Parathyroid adenoma (tissue), 2 donors: Measurements from ENCODE around the gene MAP3K3.

Experiments used
- H2AFZ ChIP-seq: fragments of 300-600 bp; sonication (generic); one replicate; pipeline ENCODE4 v1.7.0; 2017; ENCODE audit warnings: antibody characterized with exemption, mild to moderate bottlenecking
- H3K27ac ChIP-seq: fragments of 300-600 bp; sonication (generic); one replicate; pipeline ENCODE4 v1.7.0; 2017
- H3K27me3 ChIP-seq: fragments of 300-600 bp; sonication (generic); one replicate; pipeline ENCODE4 v1.7.0; 2017; ENCODE audit warnings: low read length; ENCODE audit not compliant: control insufficient read depth, insufficient read depth
- H3K36me3 ChIP-seq: fragments of 300-600 bp; sonication (generic); one replicate; pipeline ENCODE4 v1.7.0; 2017; ENCODE audit warnings: low read length; ENCODE audit not compliant: control insufficient read depth, insufficient read depth
- H3K4me1 ChIP-seq: fragments of 300-600 bp; sonication (generic); one replicate; pipeline ENCODE4 v1.7.0; 2017; ENCODE audit warnings: control low read depth
- H3K4me2 ChIP-seq: fragments of 300-600 bp; sonication (generic); one replicate; pipeline ENCODE4 v1.7.0; 2017; ENCODE audit warnings: low read length
- H3K4me3 ChIP-seq: fragments of 300-600 bp; sonication (generic); one replicate; pipeline ENCODE4 v1.7.0; 2017; ENCODE audit warnings: low read depth, low read length
- H3K79me2 ChIP-seq: fragments of 300-600 bp; sonication (generic); one replicate; pipeline ENCODE4 v1.7.0; 2017; ENCODE audit warnings: control low read depth
- H3K9ac ChIP-seq: fragments of 300-600 bp; sonication (generic); one replicate; pipeline ENCODE4 v1.7.0; 2017; ENCODE audit warnings: mild to moderate bottlenecking
- H3K9me3 ChIP-seq: fragments of 300-600 bp; sonication (generic); one replicate; pipeline ENCODE4 v1.7.0; 2017; ENCODE audit warnings: low read length; ENCODE audit not compliant: control insufficient read depth
- CTCF ChIP-seq: fragments of 300-600 bp; sonication (generic); IDR thresholded peaks from one replicate; pipeline ENCODE4 v1.7.0; 2017; ENCODE audit warnings: antibody characterized with exemption, mild to moderate bottlenecking
- donor health status: primary hyperparathyroidism.

The MAP3K3 gene

GRCh38 chr17:63676584-63676983 lies 54.4 kb downstream of the MAP3K3 start:
- H3K27ac ChIP-seq = peak overlapping the region; percentile 84
- no peak overlapping the region for H3K4me3 ChIP-seq
- H3K4me1 ChIP-seq = peaks cover 42% of the 10 kb centered on the region
- H2AFZ ChIP-seq = no peak overlapping the region
- peak overlapping the region; percentile 54 for H3K4me2 ChIP-seq
- no peak overlapping the region for H3K9ac ChIP-seq
- peaks cover 22% of the 10 kb centered on the region for H3K79me2 ChIP-seq
- TF ChIP-seq CTCF = no peak
- H3K9me3 ChIP-seq = no peaks in the 10 kb centered on the region
- no peaks in the 10 kb centered on the region for H3K36me3 ChIP-seq
- H3K27me3 ChIP-seq = no peaks in the 10 kb centered on the region

GRCh38 chr17:63679214-63679613 lies 57.0 kb downstream of the MAP3K3 start:
- no peaks in the 10 kb centered on the region for H3K36me3 ChIP-seq

GRCh38 chr17:63680700-63681099 lies 58.5 kb downstream of the MAP3K3 start:
- Histone ChIP-seq H3K27me3 (no peaks in the 10 kb centered on the region), H3K4me1 (peaks cover 10% of the 10 kb centered on the region), H2AFZ (no peak overlapping the region), H3K9ac (no peak overlapping the region), H3K4me2 (no peak overlapping the region), H3K79me2 (peaks cover 24% of the 10 kb centered on the region), H3K9me3 (no peaks in the 10 kb centered on the region), H3K36me3 (no peaks in the 10 kb centered on the region), H3K27ac (no peak overlapping the region), H3K4me3 (no peak overlapping the region)
- no peak for TF ChIP-seq CTCF

More at GRCh38 chr17:63679214-63679613, 57.0 kb downstream of the MAP3K3 start:
- TF ChIP-seq CTCF = no peak
- Histone ChIP-seq H3K4me3 (no peak overlapping the region), H3K4me1 (peaks cover 25% of the 10 kb centered on the region), H3K27me3 (no peaks in the 10 kb centered on the region), H3K4me2 (no peak overlapping the region), H3K27ac (no peak overlapping the region), H3K79me2 (peaks cover 24% of the 10 kb centered on the region), H3K9me3 (no peaks in the 10 kb centered on the region), H3K9ac (no peak overlapping the region), H2AFZ (no peak overlapping the region)

- Histone ChIP-seq H3K36me3 (no peaks in the 10 kb centered on the region), H3K9me3 (no peaks in the 10 kb centered on the region), H2AFZ (no peak overlapping the region), H3K4me1 (peaks cover 4% of the 10 kb centered on the region), H3K27me3 (no peaks in the 10 kb centered on the region), H3K27ac (no peak overlapping the region), H3K9ac (no peak overlapping the region), H3K4me2 (no peak overlapping the region), H3K79me2 (peaks cover 24% of the 10 kb centered on the region), H3K4me3 (no peak overlapping the region)
- TF ChIP-seq CTCF = no peak
Measured at GRCh38 chr17:63681530-63681929, 59.3 kb downstream of the MAP3K3 start.

- H3K27ac ChIP-seq = no peak overlapping the region
- H3K36me3 ChIP-seq = no peaks in the 10 kb centered on the region
- H3K4me2 ChIP-seq = no peak overlapping the region
- H3K9ac ChIP-seq = no peak overlapping the region
- no peak overlapping the region for H3K4me3 ChIP-seq
- H3K4me1 ChIP-seq = no peaks in the 10 kb centered on the region
- no peaks in the 10 kb centered on the region for H3K27me3 ChIP-seq
- no peaks in the 10 kb centered on the region for H3K9me3 ChIP-seq
- H3K79me2 ChIP-seq = peaks cover 24% of the 10 kb centered on the region
- no peak for TF ChIP-seq CTCF
- no peak overlapping the region for H2AFZ ChIP-seq
Measured at GRCh38 chr17:63682441-63682840, 60.2 kb downstream of the MAP3K3 start.
